SU-DHL-6 (cell line): Measurements from ENCODE around the gene PDAP1.
A peak's percentile ranks its signal among the peaks of the same experiment; 100 is the strongest.

ENCODE experiments used
- H2AFZ ChIP-seq: fragments of 200-600 bp; sonication (generic); 2 replicates; pipeline ENCODE4 v1.6.1; 2014; ENCODE audit warnings: low read depth, mild to moderate bottlenecking, moderate library complexity, mixed read lengths, antibody characterized with exemption, low read length; ENCODE audit not compliant: severe bottlenecking
- H3F3A ChIP-seq: fragments of 200-600 bp; shearing (Covaris generic); 2 replicates; pipeline ENCODE4 v1.6.0; 2016; ENCODE audit warnings: antibody characterized with exemption, mild to moderate bottlenecking; ENCODE audit not compliant: insufficient read depth
- H3K27ac ChIP-seq: fragments of 200-600 bp; sonication (generic); 2 replicates; pipeline ENCODE4 v1.5.1; 2016; ENCODE audit warnings: low read depth, mild to moderate bottlenecking, low read length, moderate library complexity, mixed read lengths
- H3K27me3 ChIP-seq: fragments of 200-600 bp; sonication (generic), shearing (Covaris generic); 2 replicates; pipeline ENCODE4 v1.6.0; 2014; ENCODE audit warnings: mild to moderate bottlenecking, low read length
- H3K36me3 ChIP-seq: fragments of 200-600 bp; sonication (generic); 2 replicates; pipeline ENCODE4 v1.6.1; 2014; ENCODE audit warnings: mild to moderate bottlenecking, low read length, mixed read lengths
- H3K4me2 ChIP-seq: fragments of 300-600, 200-600 bp; shearing (Covaris generic), sonication (generic); 2 replicates; pipeline ENCODE4 v1.6.0; 2014; ENCODE audit warnings: low read length, low read depth, mild to moderate bottlenecking; ENCODE audit not compliant: poor library complexity, severe bottlenecking
- H3K4me3 ChIP-seq: fragments of 200-600 bp; sonication (generic); 2 replicates; pipeline ENCODE4 v1.5.1; 2014; ENCODE audit warnings: antibody characterized with exemption, low read length, mild to moderate bottlenecking, mixed read lengths; ENCODE audit not compliant: insufficient read depth, poor library complexity, severe bottlenecking
- H3K79me2 ChIP-seq: fragments of 200-600 bp; sonication (generic); 2 replicates; pipeline ENCODE4 v1.6.1; 2014; ENCODE audit warnings: mild to moderate bottlenecking, low read length, moderate library complexity; ENCODE audit not compliant: insufficient read depth
- H3K9ac ChIP-seq: fragments of 200-600 bp; sonication (generic); 2 replicates; pipeline ENCODE4 v1.7.0; 2014; ENCODE audit warnings: mild to moderate bottlenecking, low read length
- H3K9me2 ChIP-seq: fragments of 200-600 bp; sonication (generic); replicated peaks from 2 replicates; pipeline ENCODE4 v1.6.1; 2014; ENCODE audit warnings: low read length; ENCODE audit not compliant: insufficient read depth
- H3K9me3 ChIP-seq: fragments of 200-600 bp; sonication (generic); 2 replicates; pipeline ENCODE4 v1.6.1; 2014; ENCODE audit warnings: low read length, mixed read lengths; ENCODE audit not compliant: insufficient read depth
- H4K20me1 ChIP-seq: fragments of 200-600 bp; sonication (generic); 2 replicates; pipeline ENCODE4 v1.6.1; 2014; ENCODE audit warnings: low read depth, mild to moderate bottlenecking, antibody characterized with exemption, low read length, moderate library complexity, mixed read lengths
- CTCF ChIP-seq: fragments of 200-600 bp; sonication (generic); IDR thresholded peaks from one replicate; pipeline ENCODE4 v1.5.1; 2017; ENCODE audit warnings: antibody characterized with exemption, mild to moderate bottlenecking, low read length, moderate library complexity; ENCODE audit not compliant: insufficient read depth, poor library complexity, severe bottlenecking
- EZH2phosphoT487 ChIP-seq: fragments of 200-600 bp; sonication (generic), shearing (Covaris generic); conservative IDR thresholded peaks from 2 replicates; pipeline ENCODE4 v1.6.1; 2018; ENCODE audit warnings: mild to moderate bottlenecking, antibody characterized with exemption, low read length, moderate library complexity, mixed read lengths

PDAP1 gene

GRCh38 chr7:99384523-99384922, 23.9 kb downstream of the PDAP1 start:
- H3K9ac ChIP-seq: no peak overlapping the region
- H2AFZ ChIP-seq: no peak overlapping the region
- 0 out of 2 replicates have a peak, but pooled peaks cover 2% of the 10 kb centered on the region for H3K36me3 ChIP-seq

DNA sequence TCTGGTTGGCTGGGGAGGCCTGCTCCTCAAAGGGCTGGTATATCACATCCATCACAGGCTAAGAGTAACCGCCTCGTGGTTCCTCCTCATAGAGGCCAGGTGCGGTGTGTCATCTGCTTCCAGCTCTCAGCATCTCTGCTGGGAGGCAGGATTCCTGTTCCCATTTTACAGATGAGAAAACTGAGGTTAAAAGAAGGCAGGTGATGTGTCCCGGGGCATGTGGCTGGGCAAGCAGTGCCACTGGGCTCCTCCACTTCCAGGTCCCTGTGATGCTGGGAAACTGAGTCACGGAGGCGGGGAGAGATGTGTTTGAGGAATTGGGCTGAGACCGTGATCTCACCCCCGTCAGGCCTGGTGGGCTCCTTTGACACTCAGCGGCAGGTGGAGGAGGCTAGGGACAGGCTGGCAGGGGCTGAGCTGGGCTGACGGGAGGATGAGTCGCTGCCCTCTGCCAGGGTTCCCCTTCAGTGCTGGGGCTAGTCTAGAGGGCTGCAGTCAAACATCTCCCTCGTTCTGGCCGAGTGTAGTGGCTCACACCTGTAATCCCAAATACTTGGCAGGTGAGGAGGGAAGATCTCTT, 24.5 kb downstream of the PDAP1 start:
- no peak overlapping the region for H3K9ac ChIP-seq

More at GRCh38 chr7:99384523-99384922, 23.9 kb downstream of the PDAP1 start:
- Histone ChIP-seq H3K79me2 (peaks cover 54% of the 10 kb centered on the region), H4K20me1 (peaks cover 5% of the 10 kb centered on the region; the same call in 1 of the 2 replicates), H3K4me3 (no peak overlapping the region), H3K27ac (no peak overlapping the region), H3K27me3 (no peaks in the 10 kb centered on the region), H3K4me2 (no peak overlapping the region), H3K9me3 (no peaks in the 10 kb centered on the region), H3K9me2 (no peaks in the 10 kb centered on the region), H3F3A (peaks cover 10% of the 10 kb centered on the region)
- TF ChIP-seq CTCF (no peak), EZH2phosphoT487 (no peak)

DNA sequence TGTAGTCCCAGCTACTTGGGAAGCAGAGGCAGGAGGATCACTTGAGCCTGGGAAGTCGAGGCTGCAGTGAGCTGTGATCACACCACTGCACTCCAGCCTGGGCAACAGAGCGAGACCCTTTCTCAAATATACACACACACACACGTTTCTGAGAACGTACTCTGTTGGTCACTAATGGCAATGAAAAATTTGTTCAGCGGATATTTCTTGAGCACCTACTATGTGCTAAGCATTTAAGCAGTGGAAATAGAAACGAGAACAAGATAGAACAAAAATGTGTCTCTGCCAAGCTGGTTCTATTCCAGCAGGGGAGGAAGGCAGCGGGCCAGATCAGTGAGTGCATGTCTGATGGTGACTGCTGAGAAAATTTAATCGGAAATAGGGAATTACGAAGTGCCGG, 25.2 kb downstream of the PDAP1 start:
- H3K4me3 ChIP-seq: no peak overlapping the region
- TF ChIP-seq EZH2phosphoT487 (no peak), CTCF (no peak)
- no peaks in the 10 kb centered on the region for H3K9me3 ChIP-seq
- peaks cover 62% of the 10 kb centered on the region for H3K79me2 ChIP-seq
- H3F3A ChIP-seq: peaks cover 18% of the 10 kb centered on the region
- H3K9ac ChIP-seq: no peak overlapping the region
- 0 out of 2 replicates have a peak, but pooled peaks cover 2% of the 10 kb centered on the region for H3K36me3 ChIP-seq
- H2AFZ ChIP-seq: no peak overlapping the region
- no peaks in the 10 kb centered on the region for H3K9me2 ChIP-seq
- no peaks in the 10 kb centered on the region for H3K27me3 ChIP-seq
- H3K4me2 ChIP-seq: no peak overlapping the region
- no peak overlapping the region for H3K27ac ChIP-seq
- peaks cover 5% of the 10 kb centered on the region; the same call in 1 of the 2 replicates for H4K20me1 ChIP-seq

More for the DNA sequence above, 24.5 kb downstream of the PDAP1 start:
- Histone ChIP-seq H3K27me3 (no peaks in the 10 kb centered on the region), H3F3A (peaks cover 16% of the 10 kb centered on the region), H3K27ac (no peak overlapping the region), H3K4me2 (no peak overlapping the region), H3K36me3 (0 out of 2 replicates have a peak, but pooled peaks cover 2% of the 10 kb centered on the region), H4K20me1 (peaks cover 5% of the 10 kb centered on the region; the same call in 1 of the 2 replicates), H3K4me3 (no peak overlapping the region), H2AFZ (no peak overlapping the region), H3K9me2 (no peaks in the 10 kb centered on the region), H3K79me2 (peaks cover 60% of the 10 kb centered on the region), H3K9me3 (no peaks in the 10 kb centered on the region)
- no peak for TF ChIP-seq EZH2phosphoT487

- peaks cover 5% of the 10 kb centered on the region; the same call in 1 of the 2 replicates for H4K20me1 ChIP-seq
- no peaks in the 10 kb centered on the region for H3K9me2 ChIP-seq
- peak overlapping the region; percentile 88 for H3K27ac ChIP-seq
- 0 out of 2 replicates have a peak, but pooled peaks cover 2% of the 10 kb centered on the region for H3K36me3 ChIP-seq
- TF ChIP-seq CTCF (no peak), EZH2phosphoT487 (no peak)
- no peak overlapping the region for H3K4me2 ChIP-seq
- no peaks in the 10 kb centered on the region for H3K27me3 ChIP-seq
- H3K79me2 ChIP-seq: peaks cover 75% of the 10 kb centered on the region
- no peak overlapping the region for H3K4me3 ChIP-seq
- H2AFZ ChIP-seq: no peak overlapping the region
- peaks cover 24% of the 10 kb centered on the region for H3F3A ChIP-seq
- no peaks in the 10 kb centered on the region for H3K9me3 ChIP-seq
- H3K9ac ChIP-seq: peak overlapping the region; percentile 54
Measured at GRCh38 chr7:99381664-99382075, 26.7 kb downstream of the PDAP1 start.
